DMS114 treated with DMSO at 0.1 percent for 48 hours (cell line): ENCODE measurements around the gene KIAA1755.
"Not testable (repeated sequence)": the region's sequence is repeated elsewhere in the genome, so short reads cannot be mapped to it uniquely, and the experiment has no call there.

Experiments
- DNase-seq: peaks from one replicate; lab custom pipeline; 2025; ENCODE audit not compliant: unreplicated experiment; lab: John Stamatoyannopoulos, UW

KIAA1755 gene

DNA sequence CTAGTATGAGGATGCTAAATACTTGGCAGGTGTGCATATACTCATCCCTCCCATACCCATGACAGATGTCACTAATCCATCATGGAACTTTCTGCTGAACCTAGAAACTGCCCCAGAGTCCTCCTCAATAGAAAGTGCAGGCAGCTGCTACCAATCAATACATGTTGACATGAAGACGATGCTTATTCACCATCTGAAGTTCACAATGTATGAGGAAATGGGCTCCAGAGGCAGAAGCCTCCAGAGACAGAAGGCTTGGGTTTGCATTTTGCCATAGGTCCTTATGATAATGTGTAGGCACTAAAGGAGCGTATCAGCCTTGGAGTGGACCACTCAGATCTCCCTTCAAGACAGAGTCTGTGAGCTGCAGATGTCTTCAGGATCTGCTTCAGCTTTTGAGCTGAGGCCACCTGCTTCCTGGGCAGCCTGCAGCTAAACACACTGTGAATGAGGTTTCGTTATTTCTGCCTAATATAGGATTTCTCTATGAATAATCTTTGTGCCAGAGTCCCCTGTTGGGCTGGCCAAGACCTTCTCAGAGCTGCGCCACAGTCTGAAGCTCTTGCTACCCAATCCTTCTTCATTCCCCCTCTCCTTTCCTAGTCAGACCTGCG lies 7.5 kb upstream of the KIAA1755 start:
- no peak for DNase-seq

DNA sequence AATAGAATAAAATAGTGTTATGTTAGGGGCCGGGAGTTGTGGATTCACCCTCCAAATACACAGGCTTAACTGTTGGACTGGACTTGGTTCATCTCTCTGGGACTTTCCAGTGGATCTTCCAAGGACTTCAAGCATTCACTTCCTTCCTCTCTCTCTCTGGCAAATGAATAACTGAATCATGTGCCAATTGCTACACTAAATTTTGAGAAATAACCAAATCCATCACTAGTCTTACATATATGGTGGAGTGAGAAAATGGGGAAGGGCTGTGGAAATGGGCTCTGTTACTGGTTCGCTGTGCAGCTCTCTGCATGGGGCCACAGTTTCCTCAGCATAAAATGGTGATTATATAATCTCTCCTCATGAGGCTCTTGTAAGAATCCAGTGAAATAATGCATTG lies 6.8 kb upstream of the KIAA1755 start:
- no peak for DNase-seq

GRCh38 chr20:38266426-38266825 lies 5.9 kb upstream of the KIAA1755 start:
- no peak for DNase-seq

GRCh38 chr20:38262931-38263330 lies 2.4 kb upstream of the KIAA1755 start:
- DNase-seq: no peak

GRCh38 chr20:38261054-38261390 lies 487 bp upstream of the KIAA1755 start:
- no peak for DNase-seq

DNA sequence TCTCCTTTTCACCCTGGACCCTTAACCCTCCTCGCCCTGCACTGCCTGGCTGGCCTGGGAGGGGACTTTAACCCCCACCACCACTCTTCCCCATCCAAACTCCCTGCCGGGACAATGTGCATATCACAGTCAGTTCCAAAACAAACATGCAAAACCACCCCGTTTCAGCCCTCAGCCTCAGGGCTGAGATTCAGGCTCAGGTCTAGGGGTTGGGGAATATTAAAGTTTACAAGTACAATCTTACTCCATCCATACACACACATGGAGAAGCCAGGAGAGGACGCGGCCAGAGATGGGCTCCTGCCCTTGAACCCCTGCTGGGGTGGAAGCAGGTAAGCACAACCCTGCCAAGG lies 534 bp downstream of the KIAA1755 start:
- no peak for DNase-seq

DNA sequence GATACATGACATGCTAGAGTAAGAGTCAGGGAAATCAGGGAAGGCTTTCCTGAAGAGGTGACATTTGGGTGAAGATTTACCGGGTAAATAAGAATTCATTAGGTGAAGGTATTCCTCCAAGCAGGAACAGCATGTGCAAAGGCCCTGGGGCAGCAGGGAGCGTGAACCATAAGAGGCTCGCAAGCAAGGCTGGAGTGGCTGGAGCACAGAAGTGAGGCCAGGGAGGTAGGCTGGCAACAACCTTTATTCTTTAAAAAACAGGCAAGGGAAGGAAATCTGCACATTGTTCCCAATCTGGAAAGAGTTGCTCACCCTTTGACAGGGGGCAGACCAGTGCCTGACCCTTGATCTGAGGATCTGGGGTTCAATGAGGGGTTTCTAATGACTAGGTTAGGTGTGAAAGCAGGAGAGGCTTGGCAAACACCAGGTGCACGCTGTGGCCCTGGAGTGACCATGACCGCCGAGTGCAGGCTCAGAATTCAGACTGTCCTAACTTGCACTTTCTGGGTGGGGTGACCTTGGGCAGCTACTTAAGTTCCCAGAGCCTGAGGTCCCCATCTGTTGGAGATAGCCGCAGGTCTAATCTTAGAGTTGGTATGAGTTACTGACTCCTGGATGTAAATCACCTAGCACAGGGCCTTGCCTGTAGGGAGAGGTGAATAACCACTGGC lies 1.9 kb downstream of the KIAA1755 start:
- DNase-seq: no peak

- DNase-seq: no peak
These were observed 3.6 kb downstream of the KIAA1755 start for GRCh38 chr20:38256966-38257365.

DNA sequence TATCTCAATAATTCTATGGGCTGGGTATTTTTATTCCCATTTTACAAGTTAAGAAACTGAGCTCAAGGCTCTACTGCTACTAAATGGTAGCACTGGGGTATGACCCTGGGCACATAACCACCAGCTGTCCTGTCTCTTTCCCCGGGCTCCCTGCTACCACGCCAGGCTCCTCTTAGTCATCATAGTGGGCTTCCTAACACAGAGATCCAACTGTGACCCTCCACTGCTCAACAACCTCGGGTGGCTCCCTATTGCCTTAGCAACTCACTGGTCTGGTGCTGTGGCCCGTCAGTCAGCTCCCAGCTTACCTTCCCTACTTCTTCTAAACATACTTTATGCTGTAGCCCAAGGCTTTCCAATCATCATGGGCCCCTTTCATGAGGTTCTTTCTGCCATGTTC lies 4.5 kb downstream of the KIAA1755 start:
- DNase-seq: no peak

GRCh38 chr20:38255393-38255792 lies 5.1 kb downstream of the KIAA1755 start:
- DNase-seq: no peak

GRCh38 chr20:38254621-38255020 lies 5.9 kb downstream of the KIAA1755 start:
- not testable (repeated sequence) for DNase-seq

GRCh38 chr20:38253571-38253970 lies 7.0 kb downstream of the KIAA1755 start:
- no peak for DNase-seq

DNA sequence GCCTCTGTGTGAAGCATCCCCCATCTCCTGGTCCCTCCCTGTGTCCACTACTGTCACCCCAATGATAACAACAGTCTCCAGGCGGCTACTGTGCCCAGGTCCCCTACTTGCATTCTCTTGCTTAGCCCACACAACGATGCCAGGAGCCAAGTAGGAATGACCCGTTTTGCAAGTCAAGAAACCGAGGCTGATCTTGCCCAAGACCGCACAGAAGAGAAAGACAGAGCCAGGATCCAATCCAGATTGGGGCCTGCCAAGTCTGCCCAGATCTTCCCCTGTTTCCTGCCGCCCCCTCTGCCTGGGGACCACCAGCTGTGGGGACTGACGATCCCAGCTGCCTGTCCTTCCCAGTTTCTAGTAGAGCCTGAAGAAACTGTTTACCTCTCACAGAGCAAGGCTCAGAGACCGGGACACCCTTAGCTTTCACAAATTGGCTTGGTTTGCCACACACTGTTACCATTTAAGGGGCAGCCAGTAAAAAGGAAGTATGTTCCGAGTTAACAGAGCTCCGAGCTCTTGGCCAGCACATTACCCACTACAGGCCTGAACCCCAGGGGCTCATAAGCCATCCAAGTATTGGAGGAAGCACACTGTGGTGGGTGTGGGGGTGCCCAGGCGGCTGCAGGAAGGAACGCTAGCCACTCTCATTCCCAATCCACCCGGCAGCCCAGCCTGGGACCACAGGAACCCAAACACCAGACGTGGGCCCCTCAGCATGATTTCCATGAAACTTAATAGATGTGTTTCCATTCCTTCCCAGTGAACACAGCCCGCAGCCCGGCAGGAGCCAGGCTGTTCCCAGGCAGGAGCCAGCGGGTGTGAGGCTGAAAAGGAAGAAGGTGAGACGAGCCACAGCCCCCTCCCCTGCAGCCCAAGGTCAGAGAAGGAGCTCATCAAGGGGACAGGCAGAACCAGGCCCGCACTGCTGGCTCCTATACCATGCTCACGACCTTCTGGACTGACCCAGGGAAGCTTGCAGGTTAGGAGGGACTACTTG lies 7.9 kb downstream of the KIAA1755 start:
- no peak for DNase-seq

DNA sequence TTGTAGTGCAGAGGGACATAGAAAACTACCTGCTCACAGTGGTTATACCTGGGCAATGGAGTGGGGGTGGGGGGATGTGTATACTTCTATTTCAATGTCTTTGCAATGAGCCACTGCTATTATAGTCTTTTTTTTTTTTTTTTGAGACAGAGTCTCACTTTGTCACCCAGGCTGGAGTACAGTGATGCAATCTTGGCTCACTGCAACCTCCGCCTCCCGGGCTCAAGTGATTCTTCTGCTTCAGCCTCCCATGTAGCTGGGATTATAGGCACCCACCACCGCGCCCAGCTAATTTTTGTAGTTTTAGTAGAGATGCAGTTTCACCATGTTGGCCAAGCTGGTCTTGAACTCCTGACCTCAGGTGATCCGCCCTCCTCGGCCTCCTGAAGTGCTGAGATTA lies 9.1 kb downstream of the KIAA1755 start:
- DNase-seq: not testable (repeated sequence)

DNA sequence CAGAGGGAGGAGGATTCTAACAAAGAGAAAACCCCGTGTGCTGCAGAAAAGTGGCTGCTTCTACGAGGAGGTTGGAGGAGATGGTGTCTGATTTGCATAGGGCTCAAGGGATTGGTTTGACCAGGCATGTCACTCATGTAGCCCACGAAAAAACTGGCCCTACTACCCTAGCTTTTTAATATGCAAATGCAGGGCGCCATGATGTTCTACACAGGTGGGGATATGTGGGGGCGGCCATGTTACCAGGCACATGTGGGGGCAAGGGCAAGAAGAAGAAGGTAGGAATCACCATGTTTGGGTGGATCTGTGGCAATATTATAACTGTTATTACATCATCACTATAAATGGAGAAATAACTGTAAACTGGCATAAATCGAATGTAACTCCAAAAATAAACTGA lies 9.9 kb downstream of the KIAA1755 start:
- DNase-seq: no peak

DNA sequence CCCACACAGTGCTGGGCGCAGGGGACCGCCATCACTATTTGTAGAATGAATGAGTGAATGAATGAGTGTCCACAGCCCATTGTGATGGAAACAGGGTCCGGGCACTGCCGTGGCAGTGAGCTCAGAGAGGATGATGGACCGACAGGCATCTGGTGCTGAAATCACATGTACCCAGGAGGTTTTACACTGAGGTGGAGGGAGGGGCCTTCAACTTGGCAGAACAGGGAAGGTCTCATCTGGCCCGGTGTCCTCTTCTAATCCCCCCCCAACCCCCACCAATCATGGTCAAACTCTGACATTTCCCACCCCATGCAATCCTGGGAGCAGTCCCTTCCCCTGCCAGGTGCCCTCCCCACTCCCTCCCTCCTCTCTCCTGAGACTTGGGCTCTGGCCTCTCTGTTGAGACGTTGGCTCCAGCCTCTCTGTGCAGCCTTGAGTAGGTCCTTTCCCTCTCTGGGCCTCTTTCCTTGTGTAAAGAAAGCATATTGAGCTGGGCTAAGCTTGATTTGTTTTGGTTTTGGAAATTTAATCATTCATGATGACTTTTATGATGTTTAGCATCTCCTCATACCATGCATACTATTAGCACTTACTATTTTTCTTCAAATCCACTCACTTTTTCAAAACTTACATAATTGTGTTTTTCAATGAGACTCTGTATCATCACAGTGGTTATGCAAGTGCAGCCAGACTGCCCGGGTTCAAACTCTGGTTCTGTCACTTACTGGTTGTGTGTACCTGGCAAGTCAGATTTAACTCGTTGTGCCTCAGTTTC lies 10.8 kb downstream of the KIAA1755 start:
- DNase-seq: no peak

- DNase-seq: no peak
These were observed 12.4 kb downstream of the KIAA1755 start for GRCh38 chr20:38248133-38248532.

DNA sequence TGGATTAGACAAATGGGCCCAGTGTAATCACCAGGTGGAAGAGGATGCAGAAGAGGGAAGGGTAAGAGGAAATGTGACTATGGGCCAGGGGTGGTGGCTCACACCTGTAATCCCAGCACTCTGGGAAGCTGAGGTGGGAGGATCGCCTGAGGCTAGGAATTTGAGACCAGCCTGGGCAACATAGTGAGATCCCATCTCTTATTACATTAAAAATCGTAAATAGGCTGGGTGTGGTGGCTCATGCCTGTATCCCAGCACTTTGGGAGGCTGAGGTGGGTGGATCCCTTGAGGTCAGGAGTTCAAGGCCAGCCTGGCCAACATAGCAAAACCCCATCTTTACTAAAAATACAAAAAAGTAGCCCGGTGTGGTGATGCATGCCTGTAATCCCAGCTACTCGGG lies 12.8 kb downstream of the KIAA1755 start:
- DNase-seq: not testable (repeated sequence)

GRCh38 chr20:38247166-38247509 lies 13.4 kb downstream of the KIAA1755 start:
- no peak for DNase-seq

- DNase-seq: no peak
These were observed 14.0 kb downstream of the KIAA1755 start for GRCh38 chr20:38246357-38247165.

GRCh38 chr20:38245753-38246152 lies 14.8 kb downstream of the KIAA1755 start:
- DNase-seq: no peak
